GM19455 (cell line): ENCODE measurements around the gene R3HCC1L.
"Not testable (repeated sequence)": the region's sequence is repeated elsewhere in the genome, so short reads cannot be mapped to it uniquely, and the experiment has no call there.

Source experiments
- ATAC-seq: cut with Tn5 transposase; IDR thresholded peaks from one replicate; pipeline ENCODE4 v1.9.1; 2021; ENCODE audit not compliant: unreplicated experiment

R3HCC1L gene

DNA sequence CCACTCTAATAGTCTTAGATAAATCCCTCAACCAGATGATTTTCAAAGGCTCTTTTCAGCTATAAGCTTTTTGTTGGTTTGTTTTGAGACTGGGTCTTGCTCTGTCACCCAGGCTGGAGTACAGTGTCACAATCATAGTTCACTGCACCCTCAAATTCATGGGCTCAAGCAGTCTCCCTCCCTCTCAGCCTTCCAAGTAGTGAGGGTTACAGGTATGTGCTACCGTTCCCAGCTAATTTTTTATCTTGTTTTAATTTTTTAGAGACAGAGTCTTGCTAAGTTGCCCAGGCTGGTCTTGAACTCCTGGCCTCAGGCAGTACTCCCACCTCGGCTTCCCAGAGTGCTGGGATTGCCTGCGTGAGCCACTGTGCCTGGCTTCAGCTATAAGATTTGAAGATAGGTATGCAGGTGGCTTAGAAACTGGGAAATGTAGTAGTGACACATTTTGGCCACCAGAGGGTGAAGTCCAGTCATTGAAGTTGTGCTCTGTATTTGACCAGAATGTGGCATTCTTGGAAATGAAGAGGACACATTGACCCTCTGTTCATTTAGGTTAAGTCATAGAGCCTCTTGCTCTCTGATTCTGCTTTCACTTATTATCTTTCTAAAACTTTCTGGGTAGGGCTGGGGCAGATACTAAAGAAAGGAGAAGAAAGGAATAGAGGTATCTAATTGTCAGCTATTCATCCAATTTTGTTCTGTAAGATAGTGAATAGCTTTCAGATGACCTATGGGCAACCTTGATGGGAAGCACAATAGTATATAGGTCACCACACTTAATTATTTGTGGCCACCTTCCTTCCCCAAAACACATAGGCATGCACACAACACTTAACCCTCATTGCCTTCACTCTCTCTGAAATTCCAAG is 36.0 kb downstream of the R3HCC1L start:
- no peak for ATAC-seq

- no peak for ATAC-seq
These were observed 37.6 kb downstream of the R3HCC1L start for GRCh38 chr10:98172073-98172472.

DNA sequence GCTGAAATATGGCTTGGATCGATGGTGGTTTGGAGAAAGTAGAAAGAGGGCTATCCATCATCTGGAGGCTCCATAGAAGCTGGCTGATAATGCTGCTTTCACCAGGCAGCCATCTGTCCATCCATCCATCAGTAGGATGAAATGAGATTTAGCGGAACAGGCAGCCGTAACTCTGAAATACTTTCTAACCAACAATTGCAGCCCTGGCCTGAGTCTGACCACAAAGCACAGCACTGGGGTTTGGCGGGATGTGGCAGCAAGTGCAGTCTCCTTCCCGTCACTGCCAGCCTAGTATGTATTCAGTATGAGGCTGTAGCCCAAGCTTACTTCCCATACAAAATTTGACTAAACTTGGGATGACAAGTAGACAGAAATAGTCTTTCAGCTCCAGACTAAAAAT is 38.0 kb downstream of the R3HCC1L start:
- ATAC-seq: no peak

DNA sequence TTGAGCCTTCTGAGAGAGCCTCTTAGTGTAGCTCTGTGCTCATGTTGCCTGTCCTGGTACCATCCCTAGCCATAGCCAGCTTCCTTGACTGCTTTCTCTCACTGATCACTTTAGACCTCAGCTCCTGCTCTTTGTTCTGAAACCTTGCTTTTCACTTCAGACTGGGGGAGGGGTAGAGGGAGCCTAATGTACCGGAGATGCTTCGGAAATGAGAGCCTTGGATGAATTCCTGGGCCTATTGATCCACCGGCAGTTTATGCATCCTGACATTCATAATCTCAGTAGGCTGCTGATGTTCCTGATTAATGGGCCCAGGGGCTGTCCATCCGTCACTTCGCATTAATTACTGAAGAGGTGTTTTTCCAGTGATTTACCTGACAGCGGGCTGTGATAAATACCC is 38.8 kb downstream of the R3HCC1L start:
- no peak for ATAC-seq

GRCh38 chr10:98182351-98182915 is 48.0 kb downstream of the R3HCC1L start:
- ATAC-seq: not testable (repeated sequence)

- ATAC-seq: no peak
These were observed 52.2 kb downstream of the R3HCC1L start for GRCh38 chr10:98186681-98187080.

DNA sequence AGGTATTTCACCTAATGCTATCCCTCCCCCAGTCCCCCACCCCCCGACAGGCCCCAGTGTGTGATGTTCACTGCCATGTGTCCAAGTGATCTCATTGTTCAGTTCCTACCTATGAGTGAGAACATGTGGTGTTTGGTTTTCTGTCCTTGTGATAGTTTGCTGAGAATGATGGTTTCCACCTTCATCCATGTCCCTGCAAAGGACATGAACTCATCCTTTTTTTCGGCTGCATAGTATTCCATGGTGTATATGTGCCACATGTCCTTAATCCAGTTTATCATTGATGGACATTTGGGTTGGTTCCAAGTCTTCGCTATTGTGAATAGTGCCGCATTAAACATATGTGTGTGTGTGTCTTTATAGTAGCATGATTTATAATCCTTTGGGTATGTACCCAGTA is 56.3 kb downstream of the R3HCC1L start:
- not testable (repeated sequence) for ATAC-seq

- ATAC-seq: no peak
These were observed 58.6 kb downstream of the R3HCC1L start for GRCh38 chr10:98193037-98193436.

- no peak for ATAC-seq
These were observed 60.2 kb downstream of the R3HCC1L start for GRCh38 chr10:98194633-98195032.

DNA sequence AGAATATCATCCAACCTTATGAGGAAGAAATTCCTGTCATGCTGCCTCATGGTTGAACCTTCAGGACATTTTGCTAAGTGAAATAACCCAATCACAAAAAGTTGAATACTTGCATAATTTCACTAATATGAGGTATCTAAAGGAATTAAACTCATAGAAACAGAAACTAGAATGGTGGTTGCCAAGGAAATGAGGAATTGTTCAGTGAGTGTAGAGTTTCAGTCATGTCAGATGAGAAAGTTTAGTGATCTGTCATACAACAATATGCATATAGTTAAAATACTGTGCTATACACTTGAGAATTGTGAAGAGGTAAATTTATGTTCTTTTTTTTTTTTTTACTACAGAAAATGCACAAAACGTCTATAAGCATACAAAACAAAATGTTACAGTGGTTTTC is 60.7 kb downstream of the R3HCC1L start:
- ATAC-seq: no peak

DNA sequence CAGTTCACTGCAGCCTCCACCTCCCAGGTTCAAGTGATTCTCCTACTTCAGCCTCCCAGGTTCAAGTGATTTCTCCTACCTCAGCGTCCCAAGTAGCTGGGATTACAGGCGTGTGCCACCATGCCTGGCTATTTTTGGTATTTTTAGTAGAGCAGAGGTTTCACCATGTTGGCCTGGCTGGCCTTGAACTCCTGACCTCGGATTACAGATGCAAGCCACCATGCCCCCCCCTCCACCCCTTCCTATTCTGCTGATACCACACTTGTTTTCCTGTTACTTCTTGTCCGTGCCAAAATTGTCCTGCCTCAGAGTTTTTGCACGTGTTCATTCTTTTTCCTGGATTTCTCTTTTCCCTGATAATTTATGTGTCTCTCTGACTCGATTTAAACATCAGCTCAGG is 62.5 kb downstream of the R3HCC1L start:
- ATAC-seq: no peak

DNA sequence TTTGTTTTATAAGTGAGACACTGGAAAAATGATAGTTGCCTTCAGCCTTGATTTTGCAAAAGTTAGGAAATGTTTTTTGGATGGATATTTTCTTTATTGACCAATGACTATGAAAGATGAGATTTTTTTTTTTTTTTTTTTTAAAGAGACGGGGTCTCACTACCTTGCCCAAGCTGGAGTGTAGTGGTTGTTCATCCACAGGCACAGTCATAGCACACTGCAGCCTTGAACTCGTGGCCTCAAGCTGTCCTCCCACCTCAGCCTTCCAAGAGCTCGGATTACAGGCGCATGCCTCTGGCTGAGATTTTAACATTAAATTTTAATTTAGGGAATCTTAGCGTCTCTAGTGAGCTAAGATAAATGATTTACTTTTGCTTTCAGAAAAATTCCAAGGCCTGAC is 67.3 kb downstream of the R3HCC1L start:
- no peak for ATAC-seq

DNA sequence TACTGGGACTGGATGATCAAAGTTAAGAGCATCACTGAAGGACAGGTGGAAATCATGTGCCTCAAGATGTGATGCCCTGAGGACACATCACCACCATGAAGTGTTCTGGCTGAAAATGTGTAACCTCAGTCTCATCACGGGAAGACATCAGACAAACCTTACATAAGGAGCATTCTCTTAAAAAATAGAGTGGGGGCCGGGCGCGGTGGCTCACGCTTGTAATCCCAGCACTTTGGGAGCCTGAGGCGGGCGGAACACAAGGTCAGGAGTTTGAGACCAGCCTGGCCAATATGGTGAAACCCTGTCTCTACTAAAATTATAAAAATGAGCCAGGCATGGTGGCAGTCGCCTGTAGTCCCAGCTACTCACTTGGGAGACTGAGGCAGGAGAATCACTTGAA is 67.9 kb downstream of the R3HCC1L start:
- ATAC-seq: no peak

- no peak for ATAC-seq
These were observed 70.9 kb downstream of the R3HCC1L start for GRCh38 chr10:98205351-98205750.

DNA sequence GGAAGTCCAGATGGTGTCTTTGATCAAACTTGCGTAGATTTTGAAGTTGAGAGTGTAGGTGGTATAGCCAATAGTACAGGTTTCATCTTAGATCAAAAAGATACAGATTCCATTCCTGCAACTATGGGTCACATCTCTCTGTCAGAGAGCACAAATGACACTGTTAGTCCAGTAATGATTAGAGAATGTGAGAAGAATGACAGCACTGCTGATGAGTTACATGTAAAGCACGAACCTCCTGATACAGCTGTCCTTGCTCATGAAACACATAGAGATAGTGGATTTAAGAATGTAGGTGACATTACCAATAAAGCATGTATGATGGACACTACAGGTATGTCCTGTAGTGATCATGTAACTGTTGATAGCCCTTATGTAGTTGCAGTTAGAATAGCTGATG is 74.5 kb downstream of the R3HCC1L start:
- no peak for ATAC-seq

- ATAC-seq: no peak
These were observed 75.0 kb downstream of the R3HCC1L start for GRCh38 chr10:98209441-98209840.

GRCh38 chr10:98212196-98212595 is 77.7 kb downstream of the R3HCC1L start:
- ATAC-seq: no peak

DNA sequence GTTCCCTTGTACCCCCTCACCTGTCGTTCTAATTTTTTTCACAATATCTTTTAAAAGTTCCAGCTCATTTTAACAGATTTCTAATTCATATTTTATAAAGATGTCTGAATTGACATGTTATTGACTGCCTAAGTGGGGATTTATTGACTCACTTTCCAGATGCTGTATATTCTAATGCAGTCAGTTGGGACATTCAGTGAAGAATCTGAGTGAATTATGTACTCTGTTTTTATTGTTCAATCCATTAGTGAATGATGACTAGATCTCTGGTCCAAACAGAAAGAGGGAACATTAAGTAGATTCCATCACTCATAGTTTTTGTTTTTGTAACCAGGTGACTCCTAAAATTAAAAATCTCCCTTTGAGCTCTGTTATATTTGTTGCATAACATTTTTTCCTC is 79.3 kb downstream of the R3HCC1L start:
- ATAC-seq: no peak

DNA sequence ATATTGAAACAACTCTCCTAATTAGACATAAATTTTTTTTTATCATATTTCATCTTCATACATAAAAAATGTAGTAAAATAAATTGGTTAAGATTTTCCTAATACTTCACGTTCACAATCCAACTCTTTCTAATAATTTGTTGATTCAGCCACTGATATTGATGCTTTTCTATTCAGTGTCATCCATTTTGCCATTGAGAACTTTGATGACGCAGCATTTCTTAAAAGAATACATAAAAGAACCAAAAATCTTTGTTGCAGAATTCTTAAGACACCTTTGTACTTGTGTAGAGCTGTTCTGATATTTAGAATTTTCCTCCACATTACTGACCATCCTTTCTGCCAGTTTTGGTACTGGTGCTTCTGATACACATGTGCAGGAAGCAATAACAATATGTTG is 80.9 kb downstream of the R3HCC1L start:
- ATAC-seq: no peak

GRCh38 chr10:98217801-98218200 is 83.3 kb downstream of the R3HCC1L start:
- no peak for ATAC-seq

DNA sequence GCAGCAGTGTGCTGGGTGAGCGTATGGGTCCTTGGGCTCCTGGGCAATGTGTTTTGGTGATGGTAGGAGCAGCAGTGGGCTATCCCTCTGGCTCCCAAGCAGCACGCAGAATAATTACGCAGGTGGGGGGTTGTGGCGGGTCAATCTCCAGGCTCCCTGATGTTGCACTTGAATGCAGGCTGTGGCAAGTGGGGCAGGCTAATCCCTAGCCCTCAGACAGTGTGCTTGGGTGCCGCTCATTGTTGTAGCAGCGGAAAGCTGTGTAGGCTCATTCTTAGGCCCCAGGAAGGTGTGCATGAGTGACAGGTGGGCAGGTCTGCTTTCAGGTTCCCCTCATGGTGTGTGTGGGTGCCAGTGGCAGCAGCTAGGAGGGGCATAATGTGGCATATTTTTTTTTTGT is 89.4 kb downstream of the R3HCC1L start:
- ATAC-seq: no peak

GRCh38 chr10:98224509-98224908 is 90.1 kb downstream of the R3HCC1L start:
- no peak for ATAC-seq

GRCh38 chr10:98224996-98225395 is 90.5 kb downstream of the R3HCC1L start:
- no peak for ATAC-seq
